ENCODE measurements around the gene CERT1. TPM values are rescaled to one million over a fixed set of nuclear protein-coding genes. Genes with fewer than 3 reads are reported as not detected.

CERT1 gene
- total and polyA plus RNA-seq, 9 of the 15 experiments (the other 6 are each of a cell fraction or from before 2014, with no cell fraction given), result 3.4 to 24.7 (median 9.8) TPM

DNA sequence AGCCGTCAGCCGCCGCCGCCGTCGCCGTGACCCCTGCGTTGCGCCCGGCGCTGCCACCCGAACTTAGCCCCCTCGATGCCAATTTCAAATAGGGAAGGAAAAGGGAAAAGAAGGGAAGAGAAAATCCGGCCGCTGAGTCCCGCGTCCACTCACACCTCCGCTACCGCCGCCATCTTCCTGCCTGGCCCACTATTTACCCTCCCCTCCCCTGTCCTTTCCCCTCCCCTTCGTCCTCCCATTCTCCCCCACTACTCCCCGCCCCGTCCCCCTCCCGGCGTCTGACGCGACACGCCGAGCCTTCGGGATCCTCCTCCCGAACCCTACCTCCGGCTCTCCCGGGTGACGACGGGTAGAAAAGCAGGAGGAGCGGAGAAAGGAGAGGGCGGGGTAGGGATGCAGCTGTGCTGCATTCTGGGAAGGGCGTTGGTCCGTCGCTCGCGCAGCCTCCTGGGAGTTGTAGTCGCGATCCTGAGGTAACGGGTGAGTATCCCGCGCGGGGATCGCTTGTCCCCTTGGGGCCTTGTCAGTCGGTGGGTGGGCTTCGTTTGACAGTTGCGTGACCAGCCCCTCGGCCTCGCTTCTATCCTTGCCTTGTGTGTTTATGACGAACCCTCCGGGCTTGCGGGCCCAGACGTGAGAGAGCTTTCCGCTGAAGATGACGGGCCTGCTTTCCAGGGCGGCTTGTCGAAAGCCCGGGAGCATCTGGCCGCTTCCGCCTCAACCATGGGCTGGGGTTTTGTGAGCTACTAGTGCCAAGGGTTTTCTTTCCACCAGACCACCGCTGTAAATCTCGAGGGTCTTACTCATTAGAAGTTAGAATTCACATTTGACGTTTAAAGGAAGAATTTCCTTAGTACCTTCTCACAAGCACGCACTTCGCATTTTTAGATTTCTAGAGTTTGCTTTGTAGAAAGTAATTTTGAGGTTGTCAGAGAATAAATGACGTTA is at the start of gene CERT1, which contains the start of gene POLK (continued):
- TF ChIP-seq ARID4B (CRISPR knock-in tag; IDR thresholded peaks at IDR 0.05) (peak; percentile 81), ZNF274 (IDR thresholded peaks at IDR 0.05; ENCODE audit: borderline replicate concordance, low read depth, low read length) (no peak), SMARCE1 (IDR thresholded peaks at IDR 0.05) (no peak), CXXC5 (CRISPR knock-in tag; IDR thresholded peaks at IDR 0.05) (peak; percentile 71), POLR2G (IDR thresholded peaks at IDR 0.05; ENCODE audit: low read depth, low read length) (peak; percentile 85), JUNB (CRISPR knock-in tag; conservative IDR thresholded peaks at IDR 0.05) (no peak), ZFP30 (CRISPR knock-in tag; IDR thresholded peaks at IDR 0.05; ENCODE audit: borderline replicate concordance) (no peak), RFX1 (IDR thresholded peaks at IDR 0.05) (no peak; the same call in 1 of the 2 replicates), HMG20B (CRISPR knock-in tag; IDR thresholded peaks at IDR 0.05) (no peak), SMC3 (conservative IDR thresholded peaks at IDR 0.05; ENCODE audit: insufficient read depth, low read depth, low read length) (no peak), ZNF431 (CRISPR knock-in tag; IDR thresholded peaks at IDR 0.05) (no peak; the same call in 1 of the 2 replicates), HMG20A (CRISPR knock-in tag; conservative IDR thresholded peaks at IDR 0.05) (no peak), ZNF398 (CRISPR knock-in tag; IDR thresholded peaks at IDR 0.05) (no peak)
- TF ChIP-seq, protein P1, sequence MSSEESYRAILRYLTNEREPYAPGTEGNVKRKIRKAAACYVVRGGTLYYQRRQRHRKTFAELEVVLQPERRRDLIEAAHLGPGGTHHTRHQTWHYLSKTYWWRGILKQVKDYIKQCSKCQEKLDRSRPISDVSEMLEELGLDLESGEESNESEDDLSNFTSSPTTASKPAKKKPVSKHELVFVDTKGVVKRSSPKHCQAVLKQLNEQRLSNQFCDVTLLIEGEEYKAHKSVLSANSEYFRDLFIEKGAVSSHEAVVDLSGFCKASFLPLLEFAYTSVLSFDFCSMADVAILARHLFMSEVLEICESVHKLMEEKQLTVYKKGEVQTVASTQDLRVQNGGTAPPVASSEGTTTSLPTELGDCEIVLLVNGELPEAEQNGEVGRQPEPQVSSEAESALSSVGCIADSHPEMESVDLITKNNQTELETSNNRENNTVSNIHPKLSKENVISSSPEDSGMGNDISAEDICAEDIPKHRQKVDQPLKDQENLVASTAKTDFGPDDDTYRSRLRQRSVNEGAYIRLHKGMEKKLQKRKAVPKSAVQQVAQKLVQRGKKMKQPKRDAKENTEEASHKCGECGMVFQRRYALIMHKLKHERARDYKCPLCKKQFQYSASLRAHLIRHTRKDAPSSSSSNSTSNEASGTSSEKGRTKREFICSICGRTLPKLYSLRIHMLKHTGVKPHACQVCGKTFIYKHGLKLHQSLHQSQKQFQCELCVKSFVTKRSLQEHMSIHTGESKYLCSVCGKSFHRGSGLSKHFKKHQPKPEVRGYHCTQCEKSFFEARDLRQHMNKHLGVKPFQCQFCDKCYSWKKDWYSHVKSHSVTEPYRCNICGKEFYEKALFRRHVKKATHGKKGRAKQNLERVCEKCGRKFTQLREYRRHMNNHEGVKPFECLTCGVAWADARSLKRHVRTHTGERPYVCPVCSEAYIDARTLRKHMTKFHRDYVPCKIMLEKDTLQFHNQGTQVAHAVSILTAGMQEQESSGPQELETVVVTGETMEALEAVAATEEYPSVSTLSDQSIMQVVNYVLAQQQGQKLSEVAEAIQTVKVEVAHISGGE (CRISPR knock-in tag; IDR thresholded peaks at IDR 0.05), result peak in 1 of 3 experiments; percentile 62; a peak in 1 of 6 replicates
- TF ChIP-seq, protein P2, sequence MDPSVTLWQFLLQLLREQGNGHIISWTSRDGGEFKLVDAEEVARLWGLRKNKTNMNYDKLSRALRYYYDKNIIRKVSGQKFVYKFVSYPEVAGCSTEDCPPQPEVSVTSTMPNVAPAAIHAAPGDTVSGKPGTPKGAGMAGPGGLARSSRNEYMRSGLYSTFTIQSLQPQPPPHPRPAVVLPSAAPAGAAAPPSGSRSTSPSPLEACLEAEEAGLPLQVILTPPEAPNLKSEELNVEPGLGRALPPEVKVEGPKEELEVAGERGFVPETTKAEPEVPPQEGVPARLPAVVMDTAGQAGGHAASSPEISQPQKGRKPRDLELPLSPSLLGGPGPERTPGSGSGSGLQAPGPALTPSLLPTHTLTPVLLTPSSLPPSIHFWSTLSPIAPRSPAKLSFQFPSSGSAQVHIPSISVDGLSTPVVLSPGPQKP (CRISPR knock-in tag; IDR thresholded peaks at IDR 0.05), result no peak
